Activated CD4-positive, alpha-beta T cell treated with anti-CD3 and anti-CD28 coated beads for 24 hours (primary cell): ENCODE results near the gene SEPTIN12.

Source experiments
- DNase-seq, 2 donors: peaks; one replicate each; pipeline ENCODE4 v3.0.0-alpha.2; 2020; ENCODE audit warnings: low read depth in 2 of 2

SEPTIN12 gene

GRCh38 chr16:4802659-4803287 lies 14.6 kb upstream of the SEPTIN12 start:
- peak; percentile 84 to 85 for DNase-seq

DNA sequence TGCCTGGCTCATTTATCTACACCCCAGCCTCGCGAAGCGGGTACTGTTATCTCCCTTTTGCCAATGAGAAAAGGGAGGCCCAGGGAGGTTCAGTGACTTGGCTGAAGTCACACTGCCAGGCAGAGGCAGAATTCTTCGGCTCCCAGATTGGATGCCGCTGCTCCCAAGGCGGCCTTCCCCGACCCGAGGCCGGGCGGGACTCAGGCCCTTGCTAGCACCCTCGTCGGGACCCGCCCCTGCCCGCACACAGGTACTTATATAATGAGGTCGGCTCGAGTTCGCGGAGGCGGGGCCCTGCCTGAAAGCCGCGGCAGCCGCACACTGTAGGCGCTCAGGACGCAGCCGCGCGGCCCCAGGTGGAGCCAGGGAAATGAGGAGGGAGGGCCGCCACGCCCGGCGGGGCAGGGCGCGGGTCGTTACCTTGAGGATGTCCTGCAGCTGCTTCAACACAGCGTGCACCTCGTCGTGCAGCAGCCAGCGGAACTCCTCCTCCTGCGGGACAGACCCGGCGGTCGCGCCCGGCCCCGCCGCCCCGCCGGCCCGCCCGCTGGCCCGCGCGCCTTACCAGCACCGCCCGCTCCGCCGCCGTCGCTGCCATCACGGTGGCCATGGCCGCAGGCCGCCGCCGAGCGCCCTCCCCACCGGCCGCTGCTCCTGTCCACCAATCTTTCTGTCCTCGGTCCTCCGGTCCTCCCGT lies 14.0 kb upstream of the SEPTIN12 start, which contains the start of gene ROGDI:
TSS of gene ROGDI (minus strand) at position 672 of the 697 bp plus-strand sequence. CDS start at position 610, 62 bp downstream.
- peak; percentile 54 to 64 for DNase-seq

GRCh38 chr16:4801051-4801961 lies 13.2 kb upstream of the SEPTIN12 start:
- peak in 1 of 2 donors; percentile 8 for DNase-seq

DNA sequence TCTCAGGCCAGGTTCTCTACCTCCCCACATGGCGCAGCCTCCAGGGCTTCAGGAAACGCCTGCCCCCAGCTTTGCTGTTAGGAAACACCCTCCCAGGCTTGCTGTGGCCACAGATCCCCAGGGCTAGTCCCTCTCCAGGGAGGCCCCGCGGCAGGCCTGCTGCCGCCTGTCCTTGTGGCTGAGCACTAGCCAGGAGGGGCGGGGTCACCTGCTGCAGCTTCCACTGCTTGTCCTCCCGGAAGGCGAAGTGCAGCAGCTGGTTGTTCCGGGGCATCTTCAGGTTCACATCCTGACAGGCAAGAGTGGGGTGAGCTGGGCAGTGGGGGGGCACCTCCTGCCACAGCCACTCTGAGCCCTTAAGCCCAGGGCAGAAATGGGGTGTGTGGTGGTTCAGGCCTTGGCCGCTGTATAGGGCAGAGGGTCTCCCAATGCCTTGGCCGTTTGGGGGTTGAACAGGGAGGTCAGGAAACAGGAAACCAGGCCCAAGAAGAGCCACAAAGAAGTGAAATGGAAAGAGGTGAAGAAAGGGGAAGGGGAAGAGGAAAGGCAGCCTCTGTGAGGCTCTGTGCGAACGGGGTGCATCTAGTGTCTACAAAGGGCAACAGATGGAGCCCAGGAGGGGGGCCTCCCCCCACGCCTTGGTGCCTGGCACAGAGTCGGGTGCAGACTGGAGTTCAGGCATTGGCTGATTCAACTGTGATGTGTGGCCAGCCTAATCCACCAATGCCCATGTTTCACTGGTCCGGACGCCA lies 12.3 kb upstream of the SEPTIN12 start:
- no peak for DNase-seq

GRCh38 chr16:4799171-4799855 lies 11.2 kb upstream of the SEPTIN12 start:
- DNase-seq: no peak

- DNase-seq: no peak
These were observed 10.3 kb upstream of the SEPTIN12 start for GRCh38 chr16:4798456-4798855.

- DNase-seq: no peak
These were observed 9.7 kb upstream of the SEPTIN12 start for GRCh38 chr16:4797805-4798252.

- no peak for DNase-seq
These were observed 9.0 kb upstream of the SEPTIN12 start for GRCh38 chr16:4796982-4797804.

DNA sequence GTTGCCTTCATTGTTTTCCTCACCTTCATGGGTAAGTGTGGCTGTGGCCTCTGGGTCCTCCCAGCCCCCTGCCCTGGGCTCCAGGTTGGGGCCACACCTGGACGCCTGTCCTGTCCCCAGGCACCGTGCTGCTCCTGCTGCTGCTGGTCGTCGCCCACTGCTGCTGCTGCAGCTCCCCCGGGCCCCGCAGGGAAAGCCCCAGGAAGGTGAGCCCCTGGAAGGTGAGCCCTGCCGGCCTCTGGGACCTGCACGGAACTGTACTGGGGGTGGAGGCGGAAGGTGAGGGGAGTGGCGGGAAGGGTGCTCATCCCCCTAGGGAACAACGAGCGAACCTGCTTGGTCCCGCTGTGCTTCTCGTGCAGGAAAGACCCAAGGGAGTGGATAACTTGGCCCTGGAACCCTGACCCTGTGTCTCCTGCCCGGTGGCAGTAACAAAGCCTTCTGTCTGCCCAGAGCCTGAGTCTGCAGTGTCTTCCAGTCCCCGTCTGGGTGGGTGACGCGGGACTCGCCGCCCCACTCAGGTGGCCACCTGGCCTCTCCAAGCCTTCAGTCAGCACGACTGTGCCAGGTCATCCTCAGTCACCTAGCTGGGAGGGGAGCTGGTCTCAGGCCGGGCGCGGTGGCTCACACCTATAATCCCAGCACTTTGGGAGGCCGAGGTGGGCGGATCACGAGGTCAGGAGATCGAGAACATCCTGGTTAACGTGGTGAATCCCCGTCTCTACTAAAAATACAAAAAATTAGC lies 7.9 kb upstream of the SEPTIN12 start:
- no peak for DNase-seq

DNA sequence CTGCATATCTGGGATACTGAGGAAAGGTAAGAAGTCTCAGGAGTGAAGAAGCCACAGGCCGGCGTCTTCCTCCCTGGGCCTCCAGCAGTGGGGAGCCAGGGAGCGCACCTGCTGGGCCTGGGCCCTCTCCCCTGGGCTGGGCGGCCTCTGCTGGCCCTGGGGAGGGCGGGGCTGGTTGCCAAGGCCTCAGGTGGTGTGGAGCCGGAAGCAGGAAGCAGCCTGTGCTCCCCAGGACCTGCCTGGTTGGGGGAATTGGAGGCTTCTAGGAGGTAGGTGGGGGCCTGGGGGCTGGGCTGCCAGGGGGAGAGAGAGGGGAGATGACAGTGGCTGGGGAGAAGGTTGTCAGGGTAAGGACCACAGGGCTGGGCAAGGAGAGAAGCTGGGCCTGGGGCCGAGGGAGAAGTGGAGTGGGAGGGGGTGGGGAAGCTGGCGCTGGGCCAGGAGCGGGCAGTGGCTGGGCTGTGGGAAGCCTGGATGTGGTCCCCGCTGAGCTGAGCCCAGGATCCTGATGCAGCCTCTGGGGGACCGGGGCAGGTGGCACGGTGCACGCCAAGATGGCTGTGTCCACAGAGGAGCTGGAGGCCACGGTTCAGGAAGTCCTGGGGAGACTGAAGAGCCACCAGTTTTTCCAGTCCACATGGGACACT lies 7.2 kb upstream of the SEPTIN12 start, which contains the start of gene SMIM22:
TSS of gene SMIM22 (plus strand) at position 189 of the 647 bp plus-strand sequence. CDS start at position 555, 366 bp downstream.
- no peak for DNase-seq

DNA sequence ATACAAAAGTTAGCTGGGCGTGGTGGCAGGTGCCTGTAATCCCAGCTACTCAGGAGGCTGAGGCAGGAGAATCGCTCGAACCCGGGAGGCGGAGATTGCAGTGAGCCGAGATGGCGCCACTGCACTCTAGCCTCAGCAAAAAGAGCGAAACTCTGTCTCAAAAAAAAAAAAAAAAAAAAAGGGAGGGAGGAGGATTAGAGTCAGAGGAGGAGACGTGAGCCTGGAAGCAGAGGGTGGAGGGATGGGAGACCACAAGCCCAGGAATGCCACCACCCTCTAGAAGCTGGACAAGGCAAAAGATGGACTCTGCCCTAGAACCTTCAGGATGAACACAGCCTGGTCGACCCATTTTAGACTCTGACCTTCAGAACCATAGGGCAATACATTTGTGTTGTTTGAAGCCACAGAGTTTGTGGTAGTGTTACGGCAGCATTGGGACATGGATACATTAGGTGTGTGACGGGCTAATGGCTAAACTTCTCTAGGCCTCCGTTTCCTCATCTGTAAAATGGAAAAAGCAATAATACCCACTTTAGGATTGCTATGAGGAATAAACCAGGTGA lies 4.9 kb upstream of the SEPTIN12 start:
- DNase-seq: no peak

- no peak for DNase-seq
These were observed 2.7 kb upstream of the SEPTIN12 start for GRCh38 chr16:4790871-4791270.

GRCh38 chr16:4790261-4790660 lies 2.1 kb upstream of the SEPTIN12 start:
- no peak for DNase-seq

GRCh38 chr16:4788910-4789309 lies 765 bp upstream of the SEPTIN12 start:
- no peak for DNase-seq

DNA sequence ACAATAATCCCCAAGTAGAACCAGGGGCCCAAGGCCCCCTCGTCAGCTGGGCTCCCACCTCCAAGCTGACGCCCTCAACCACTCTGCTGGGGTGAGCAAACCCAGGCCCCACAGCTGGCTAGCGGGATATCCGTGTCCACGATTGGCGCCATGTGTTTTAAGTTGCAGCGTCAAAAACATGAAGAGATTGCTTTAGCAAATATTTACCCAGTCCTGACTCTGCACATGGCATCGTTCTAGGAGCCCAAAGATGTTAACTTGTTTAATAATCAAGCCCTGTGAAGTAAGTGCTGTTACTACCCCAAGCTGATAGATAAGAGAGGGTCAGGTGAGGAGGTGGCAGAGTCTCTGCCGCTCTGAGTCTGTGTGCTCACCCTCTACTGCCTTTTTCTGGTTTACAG lies 344 bp upstream of the SEPTIN12 start:
- no peak for DNase-seq

- no peak for DNase-seq
These were observed 1.1 kb downstream of the SEPTIN12 start for GRCh38 chr16:4787068-4787467.

GRCh38 chr16:4785758-4786433 lies 2.2 kb downstream of the SEPTIN12 start:
- no peak for DNase-seq
